HG03442 (cell line): ENCODE data around the gene C1orf159.
"Not testable (repeated sequence)": the region's sequence is repeated elsewhere in the genome, so short reads cannot be mapped to it uniquely, and the experiment has no call there.

Experiments
- ATAC-seq: cut with Tn5 transposase; IDR thresholded peaks from one replicate; pipeline ENCODE4 v1.9.1; 2021; ENCODE audit warnings: mild to moderate bottlenecking, moderate library complexity; ENCODE audit not compliant: unreplicated experiment

The C1orf159 gene

DNA sequence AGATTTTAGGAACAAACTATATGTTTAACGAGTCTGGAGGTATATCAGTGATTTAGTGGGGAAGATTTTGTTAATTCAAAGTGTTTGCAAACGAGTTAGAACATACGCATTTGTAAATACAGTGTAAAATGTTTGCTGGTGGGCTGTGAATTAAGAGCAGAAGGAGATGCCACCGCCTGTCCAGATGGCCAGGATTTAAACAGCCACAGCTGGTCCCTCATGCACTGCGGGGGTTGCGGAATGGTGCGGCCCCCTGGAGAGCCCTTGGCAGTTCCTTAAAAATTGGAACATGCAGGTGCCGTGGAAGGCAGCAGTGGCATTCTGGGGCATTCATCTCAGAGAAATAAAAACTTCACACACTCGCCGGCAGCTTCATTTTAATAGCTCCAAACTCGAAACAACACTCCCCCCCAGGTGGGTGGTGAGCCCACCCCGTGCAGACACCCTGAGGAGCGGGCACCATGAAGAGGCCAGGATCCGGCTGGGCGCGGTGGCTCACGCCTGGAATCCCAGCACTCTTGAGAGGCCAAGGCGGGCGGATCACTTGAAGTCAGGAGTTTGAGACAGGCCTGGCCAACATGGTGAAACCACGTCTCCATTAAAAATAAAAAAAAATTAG lies 3.5 kb upstream of the C1orf159 start:
- ATAC-seq = no peak

DNA sequence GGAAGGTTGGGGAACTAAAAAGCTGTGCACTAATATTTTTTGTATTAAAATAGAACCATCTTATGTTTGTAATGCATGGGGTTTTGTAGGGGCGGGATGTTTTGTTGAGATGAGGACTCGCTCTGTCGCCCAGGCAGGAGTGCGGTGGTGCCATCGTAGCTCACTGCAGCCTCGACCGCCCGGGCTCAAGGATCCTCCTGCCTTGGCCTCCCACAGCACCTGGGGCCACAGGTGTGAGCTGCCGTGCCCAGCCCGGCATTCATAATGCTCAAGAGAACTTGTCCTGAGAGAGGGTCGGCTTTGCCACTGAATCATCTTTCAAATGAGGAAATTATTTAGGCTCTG lies 3.0 kb upstream of the C1orf159 start:
- no peak for ATAC-seq

DNA sequence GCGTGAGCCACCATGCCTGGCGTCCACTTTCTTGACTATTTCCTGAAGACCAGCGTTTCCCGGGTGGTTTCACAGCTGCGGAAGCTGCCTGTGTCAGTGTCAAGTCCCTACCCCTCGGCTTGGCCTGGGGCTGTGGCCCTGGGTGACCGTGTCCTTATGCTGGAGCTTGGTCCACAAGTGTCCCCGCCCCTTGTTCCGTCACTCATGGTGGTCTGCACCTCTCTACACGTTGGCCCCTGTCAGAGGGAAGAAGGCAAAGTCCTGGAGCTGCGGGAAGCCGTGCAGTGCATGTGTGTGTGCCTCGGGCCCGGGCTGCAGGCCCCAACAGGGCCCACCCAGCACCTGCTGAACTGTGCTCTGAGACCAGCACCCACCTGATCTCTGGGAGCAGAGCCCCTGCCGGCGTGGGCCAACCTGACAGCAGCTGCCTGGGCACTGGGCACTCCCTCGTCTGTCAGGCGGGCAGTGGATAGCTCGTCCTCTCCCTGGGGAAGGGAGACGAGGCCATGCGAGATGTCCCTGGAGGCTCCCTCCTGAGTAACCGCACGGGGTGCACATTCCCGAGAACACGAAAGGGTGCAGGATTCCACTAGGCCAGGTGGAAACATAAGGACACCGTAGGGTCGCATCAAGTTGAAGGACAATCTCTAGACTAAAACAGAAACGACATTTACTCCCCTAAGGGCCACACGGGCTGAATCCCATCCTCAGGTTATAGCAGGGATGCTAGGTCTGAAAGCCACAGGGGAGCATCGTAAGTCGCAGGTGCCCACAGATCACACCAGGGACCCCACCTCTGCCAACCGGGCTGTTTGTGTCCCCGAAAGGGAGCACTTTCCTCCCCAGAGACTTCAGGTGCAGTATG lies 2.4 kb upstream of the C1orf159 start:
- ATAC-seq = no peak

DNA sequence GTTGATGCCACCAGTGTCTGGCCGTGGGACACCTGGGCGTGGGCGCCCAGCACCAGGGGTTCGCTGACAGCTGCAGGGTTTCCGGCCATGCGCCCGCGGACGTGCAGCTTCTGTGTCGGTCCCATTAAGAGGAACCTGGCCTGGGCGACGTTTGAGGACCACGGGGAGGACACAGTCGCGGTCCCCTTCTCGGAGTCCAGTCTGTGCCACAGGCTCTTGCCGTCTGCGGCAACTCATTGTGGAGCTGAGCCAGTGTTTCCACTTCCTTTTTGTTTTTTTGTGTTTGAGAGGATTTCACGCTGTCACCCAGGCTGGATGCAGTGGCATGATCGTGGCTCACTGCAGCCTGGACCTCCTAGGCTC lies 1.6 kb upstream of the C1orf159 start:
- ATAC-seq = no peak

DNA sequence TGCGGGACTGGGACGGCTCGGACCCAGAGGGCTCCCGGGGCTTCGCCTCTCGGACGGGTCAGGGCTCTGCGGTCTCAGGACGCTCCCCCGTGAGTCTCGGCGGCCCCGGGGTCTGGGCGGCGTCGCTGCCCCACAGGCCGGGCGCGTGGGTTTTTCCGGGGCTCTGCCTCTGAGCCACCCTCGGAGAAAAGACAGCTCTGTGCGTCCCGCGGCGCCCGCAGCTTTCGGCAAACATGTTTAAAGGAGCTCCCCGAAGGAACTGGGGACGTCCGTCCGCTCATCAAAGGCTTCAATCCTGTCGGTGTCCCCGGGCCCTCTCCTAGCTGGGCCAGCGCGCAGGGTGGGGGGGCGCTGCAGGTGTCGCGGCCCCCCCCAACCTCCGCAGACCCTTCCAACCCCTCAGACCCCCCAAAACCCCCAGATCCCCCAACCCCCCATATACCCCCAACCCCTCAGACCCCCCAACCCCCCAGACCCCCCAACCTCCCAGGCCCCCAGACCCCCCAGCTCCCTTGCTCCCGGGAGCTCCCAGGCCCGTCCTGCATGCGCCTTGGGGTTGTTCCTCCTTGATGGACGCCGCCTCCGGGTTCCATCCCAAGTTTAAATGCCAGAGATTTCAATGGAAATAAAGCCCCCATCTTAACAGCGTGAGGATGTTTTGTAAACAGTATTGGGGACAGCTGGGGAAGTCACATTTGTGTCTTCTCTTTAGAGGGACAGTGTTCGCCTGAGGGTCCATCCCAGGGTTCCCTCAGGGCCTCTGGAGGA lies 996 bp upstream of the C1orf159 start:
- no peak for ATAC-seq

DNA sequence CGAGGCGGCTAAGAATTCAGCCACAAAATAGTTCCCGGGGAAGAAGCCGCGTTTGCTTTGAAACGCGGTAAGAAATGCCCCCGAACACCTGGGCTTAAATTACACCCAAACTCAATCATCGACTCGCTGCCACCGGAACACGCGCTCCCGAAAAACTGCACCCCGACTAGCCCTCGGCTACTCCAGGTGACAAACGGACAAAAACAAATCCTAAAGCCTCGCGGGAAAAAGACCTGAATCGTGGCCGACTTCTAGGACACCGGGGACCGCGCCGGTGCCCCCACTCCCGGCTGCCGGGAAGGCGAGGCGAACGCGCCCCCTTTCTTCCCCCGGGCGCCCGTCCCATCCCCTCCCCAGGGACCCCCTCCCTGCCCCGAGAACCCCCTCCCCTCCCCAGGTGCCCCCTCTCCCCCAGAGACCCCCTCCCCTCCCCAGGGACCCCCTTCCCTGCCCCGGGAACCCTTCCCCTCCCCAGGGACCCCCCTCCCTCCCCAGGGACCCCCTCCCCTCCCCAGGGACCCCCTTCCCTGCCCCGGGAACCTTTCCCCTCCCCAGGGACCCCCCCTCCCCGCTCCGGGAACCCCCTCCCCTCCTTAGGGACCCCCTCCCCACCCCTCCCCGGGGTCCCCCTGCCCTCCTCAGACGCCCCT lies 628 bp downstream of the C1orf159 start:
- ATAC-seq = no peak

DNA sequence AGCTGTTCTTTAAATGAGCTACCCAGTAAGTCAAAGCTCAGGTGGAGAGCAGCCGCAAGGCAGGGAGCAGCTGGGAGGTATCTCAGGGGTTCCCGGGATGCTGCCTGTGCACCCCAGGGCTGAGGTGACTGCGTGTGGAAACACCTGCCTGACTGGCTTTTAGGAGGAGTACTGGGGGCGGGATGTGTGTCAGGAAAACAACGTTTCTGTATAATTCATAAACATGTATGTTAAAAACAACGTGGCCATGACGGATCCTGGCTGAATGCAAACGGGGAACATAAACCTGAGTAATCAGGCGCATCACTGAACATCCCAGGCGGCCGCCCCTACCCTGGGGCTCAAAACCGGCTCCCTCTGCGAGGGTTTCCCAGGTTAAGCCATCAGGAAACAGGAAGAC lies 1.5 kb downstream of the C1orf159 start:
- ATAC-seq = no peak

DNA sequence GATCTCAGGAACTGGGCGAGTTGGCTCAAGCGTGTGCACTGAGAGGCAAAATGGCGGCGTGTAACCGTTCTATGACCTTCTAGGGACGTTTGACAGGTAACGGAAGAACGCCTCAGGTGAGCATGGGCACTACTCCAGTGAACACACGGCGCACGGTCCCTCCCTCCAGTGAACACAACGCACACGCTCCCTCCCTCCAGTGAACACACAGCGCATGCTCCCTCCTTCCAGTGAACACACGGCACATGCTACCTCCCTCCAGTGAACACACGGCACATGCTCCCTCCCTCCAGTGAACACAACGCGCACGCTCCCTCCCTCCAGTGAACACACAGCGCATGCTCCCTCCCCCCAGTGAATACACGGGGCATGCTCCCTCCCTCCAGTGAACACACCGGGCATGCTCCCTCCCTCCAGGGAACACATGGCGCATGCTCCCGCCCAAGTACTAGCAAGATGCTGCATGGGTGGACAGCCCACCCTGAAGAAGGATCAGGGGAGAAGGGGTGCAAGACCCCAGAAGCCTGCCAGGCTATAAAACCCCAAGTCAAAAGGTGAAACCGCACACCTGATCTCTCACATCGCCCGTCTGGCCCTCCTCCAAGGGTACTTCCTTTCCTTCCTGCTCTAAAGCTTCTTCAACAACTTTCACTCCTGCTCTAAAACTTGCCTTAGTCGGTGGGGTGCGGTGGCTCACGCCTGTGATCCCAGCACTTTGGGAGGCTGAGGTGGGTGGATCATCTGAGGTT lies 3.5 kb downstream of the C1orf159 start:
- ATAC-seq = no peak

DNA sequence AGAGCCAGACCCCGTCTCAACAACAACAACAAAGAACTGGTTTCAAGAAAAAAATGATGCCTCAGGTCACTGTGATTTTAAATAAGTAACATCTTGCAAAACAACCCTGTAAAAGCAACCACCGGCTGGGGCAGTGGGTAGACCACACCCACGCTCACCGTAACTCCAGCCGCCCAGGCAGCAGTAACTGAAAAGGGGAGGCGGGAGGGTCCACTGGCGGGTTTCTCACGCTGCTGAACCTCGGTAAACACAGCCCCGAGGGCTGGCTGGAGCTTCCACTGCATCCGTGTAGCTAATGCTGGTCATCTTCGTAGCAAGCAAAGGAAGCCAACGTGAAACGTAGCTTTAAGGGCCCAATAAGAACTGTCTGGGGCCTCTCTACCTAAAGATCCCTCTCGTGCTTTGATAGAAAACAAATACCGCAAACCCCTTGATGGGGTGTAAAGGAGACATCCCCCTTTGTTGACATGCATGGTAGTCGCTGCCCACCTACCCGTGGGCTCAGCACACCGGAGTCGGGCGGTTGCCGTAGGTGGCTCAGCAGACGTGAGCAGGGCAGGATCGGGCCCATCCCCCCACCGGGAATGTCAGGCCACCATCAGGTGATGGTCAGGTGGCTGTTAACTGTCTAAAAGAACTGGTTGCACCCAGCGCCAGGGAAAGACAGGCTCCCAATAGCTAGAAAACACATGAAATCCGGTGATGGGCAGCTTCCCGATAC lies 4.2 kb downstream of the C1orf159 start:
- ATAC-seq = no peak

DNA sequence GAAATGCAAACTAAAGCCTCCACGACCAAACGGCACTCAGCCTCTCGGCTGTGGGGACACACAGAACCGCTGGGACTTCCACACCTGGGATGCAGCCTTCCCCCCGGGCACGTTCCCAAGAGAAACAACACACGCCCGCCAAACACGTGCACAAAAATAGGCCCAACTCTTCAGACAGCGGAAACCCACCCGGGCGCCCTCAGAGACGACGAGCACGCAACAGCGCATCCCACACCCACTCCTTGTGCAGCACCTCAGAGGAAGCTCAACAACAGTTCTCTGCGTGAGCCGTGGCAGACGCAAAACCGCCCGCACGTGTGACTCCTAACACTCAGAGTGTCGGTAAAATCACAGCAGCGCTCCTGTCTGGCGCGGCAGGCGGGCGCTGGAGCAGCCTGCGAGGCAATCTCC lies 5.3 kb downstream of the C1orf159 start:
- no peak for ATAC-seq

DNA sequence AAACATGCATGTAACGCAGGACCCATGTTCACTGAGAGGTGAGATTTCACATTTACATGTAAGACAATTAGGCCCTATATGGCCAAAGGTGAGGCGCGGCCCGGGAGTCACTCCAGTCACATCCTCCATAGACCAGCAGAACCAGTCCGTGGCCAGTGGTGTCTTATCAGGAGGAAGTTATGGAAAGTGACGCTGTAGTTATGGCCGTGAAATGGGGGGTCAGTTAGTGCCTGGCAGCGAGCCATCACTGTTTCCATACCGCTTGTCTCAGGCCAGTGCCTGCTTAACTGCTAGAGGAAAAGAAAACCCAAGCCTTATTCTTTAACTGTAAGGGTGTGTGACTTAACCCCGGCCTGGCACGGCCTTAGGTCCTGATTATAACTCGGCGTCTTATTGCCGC lies 6.1 kb downstream of the C1orf159 start:
- no peak for ATAC-seq

DNA sequence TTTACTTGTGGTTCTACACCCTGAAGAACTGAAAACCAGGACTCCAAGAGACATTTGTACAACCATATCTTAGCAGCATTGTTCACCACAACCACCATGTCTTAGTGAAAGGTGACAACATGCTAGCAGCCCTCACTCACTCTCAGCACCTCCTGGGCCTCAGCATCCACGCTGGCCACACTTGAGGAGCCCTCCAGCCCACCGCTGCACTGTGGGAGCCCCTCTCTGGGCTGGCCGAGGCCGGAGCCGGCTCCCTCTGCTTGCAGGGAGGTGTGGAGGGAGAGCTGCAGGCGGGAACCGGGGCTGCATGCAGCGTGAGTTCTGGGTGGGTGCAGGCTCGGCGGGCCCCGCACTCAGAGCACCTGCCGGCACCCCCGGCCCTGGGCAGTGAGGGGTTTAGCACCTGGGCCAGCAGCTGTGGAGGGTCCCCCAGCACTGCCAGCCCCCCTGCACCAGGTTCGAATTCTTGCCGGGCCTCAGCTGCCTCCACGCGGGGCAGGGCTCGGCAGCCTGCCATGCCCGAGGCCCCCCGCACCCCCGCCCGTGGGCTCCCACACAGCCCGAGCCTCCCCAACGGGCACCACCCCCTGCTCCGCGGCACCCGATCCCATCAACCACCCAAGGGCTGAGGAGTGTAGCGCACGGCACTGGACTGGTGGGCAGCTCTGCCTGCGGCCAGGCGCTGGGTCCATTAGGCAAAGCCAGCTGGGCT lies 9.2 kb downstream of the C1orf159 start:
- ATAC-seq = no peak

DNA sequence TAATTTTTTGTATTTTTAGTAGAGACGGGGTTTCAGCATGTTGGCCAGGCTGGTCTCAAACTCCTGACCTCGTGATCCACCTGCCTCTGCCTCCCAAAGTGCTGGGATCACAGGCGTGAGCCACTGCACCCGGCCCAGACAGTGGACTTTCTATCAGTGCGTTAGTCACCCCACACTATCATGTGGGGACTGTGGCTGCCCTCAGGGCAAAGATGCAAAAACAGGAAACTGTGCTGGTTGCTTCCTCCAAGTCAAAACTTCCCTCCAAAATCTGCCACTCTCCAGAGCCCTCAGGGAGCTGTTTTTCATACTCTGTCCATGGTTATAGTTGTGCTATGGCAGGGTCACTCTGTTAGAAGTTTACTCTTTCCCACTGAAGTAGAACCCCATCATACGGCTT lies 11.7 kb downstream of the C1orf159 start:
- ATAC-seq = not testable (repeated sequence)

DNA sequence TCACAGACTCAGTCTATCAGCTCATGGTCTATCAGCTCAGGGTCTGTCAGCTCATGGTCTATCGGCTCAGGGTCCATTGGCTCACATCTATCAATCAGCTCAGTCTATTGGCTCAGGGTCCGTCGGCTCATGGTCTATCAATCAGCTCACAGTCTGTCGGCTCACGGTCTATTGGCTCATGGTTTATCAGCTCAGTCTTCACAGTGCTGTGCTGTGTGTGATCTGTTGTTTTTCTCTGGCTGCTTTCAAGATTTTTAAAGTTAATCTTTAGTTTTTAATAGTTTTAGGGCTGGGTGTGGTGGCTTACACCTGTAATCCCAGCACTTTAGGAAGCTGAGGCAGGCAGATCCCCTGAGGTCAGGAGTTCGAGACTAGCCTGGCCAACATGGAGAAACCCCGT lies 14.4 kb downstream of the C1orf159 start:
- ATAC-seq = no peak

DNA sequence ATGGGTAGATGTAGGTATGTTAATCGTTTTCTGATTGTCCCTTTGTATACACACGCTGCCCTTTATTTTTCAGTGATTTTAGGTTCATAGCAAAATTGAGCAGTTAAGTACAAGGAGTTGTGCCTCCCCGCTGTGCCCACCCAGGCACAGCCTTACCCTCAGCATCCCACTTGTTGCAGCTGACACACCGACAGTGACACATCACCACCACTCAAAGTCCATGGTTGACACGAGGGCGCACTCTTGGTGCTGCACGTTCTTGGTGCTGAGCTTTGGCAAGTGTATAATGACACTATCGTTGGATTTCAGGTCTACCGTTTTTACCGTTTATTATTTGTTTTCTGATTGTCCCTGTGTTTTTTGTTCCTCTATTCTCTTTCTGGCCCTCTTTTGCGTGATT lies 15.6 kb downstream of the C1orf159 start:
- ATAC-seq = no peak

DNA sequence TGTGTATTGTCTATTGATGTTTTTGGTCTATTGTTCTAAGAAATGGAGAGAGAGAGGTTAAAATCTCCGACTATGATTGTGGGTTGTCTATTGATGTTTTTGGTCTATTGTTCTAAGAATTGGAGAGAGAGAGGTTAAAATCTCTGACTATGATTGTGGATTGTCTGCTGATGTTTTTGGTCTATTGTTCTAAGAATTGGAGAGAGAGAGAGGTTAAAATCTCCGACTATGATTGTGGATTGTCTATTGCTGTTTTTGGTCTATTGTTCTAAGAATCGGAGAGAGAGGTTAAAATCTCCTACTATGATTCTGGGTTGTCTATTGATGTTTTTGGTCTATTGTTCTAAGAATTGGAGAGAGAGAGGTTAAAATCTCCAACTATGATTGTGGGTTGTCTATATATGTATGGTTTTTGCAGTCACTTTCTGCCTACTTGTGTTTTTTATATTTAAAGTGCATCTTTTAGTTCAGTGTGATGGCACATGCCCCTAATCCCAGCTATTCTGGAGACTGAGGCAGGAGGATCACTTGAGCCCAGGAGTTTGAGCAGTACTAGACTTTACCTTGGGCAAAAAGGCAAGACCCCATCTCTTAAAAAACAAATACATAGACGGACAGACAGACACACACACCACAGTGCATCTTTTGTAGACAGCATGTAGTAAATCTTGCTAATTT lies 16.2 kb downstream of the C1orf159 start:
- no peak for ATAC-seq

DNA sequence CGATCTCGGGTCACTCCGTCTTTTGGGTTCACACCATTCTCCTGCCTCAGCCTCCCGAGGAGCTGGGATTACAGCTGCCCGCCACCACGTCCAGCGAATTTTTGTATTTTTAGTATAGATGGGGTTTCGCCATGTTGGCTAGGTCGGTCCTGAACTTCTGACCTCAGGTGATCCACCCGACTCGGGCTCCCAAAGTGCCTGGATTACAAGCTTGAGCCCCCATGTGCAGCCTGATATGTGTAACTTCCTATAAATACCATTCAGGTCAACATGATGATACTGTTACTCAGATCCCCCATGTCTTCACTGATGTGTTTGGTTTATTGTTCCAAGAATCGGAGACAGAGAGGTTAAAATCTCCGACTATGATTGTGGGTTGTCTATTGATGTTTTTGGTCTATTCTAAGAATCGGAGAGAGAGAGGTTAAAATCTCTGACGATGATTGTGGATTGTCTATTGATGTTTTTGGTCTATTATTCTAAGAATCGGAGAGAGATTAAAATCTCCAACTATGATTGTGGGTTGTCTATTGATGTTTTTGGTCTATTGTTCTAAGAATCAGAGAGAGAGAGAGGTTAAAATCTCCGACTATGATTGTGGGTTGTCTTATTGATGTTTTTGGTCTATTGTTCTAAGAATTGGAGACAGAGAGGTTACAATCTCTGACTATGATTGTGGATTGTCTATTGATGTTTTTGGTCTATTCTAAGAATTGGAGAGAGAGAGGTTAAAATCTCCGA lies 17.0 kb downstream of the C1orf159 start:
- ATAC-seq = no peak

DNA sequence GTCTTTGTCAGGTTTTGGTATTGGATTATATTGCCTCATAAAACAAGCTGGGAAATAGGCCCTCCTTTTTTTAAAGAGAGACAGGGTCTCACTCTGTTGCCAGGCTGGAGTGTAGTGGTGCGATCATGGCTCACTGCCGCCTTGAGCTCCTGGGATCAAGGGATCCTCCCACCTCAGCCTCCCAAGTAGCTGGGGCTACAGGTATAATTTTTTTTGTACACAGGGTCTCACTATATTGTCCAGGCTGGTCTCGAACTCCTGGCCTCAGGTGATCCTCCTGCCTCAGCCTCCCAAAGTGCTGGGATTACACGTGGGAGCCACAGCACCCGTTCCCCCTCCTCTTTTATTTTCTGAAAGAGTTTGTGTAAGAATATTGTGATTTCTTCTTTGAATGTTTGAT lies 19.8 kb downstream of the C1orf159 start:
- not testable (repeated sequence) for ATAC-seq
